Measurements from ENCODE around the gene ABI2.

ABI2 gene

DNA sequence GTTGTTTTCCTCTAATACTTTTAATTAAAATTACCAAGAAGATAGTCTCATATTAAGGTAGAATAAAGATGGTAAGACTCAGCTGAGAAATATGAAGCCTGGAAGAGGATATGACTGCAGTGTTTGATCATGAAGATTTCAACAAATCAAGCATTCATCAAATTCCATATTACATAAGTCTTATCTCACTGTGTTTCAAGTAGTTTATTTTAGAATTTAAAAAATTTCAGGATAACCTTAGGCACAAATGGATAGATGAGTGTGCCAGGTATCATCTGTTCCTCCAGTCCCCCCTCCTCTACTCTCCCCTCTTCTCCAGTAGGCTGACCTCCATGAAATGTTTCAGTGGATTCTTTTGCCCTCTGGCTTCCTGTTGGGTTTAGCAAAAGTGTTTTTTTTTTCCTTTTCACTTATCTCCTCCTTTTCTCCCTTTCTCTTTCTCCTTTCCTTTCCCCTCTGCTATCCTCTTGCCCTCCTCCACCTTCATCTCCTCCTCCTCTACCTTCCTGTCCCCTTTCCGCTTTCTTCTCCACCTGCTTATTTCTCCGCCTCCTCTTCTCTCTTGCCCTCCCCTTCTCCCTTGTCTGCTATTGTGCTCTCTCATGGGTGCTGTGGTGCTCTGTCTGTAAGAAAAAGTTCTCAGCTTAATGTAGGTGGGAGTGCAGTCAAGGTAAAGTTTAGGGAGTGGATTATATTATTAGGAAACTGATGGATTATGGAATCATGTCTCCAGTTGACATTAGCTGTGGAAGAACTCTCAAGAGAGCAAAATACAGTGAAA lies 72.8 kb downstream of the ABI2 start:
- TF ChIP-seq EZH2phosphoT487 (IDR thresholded peaks at IDR 0.05; ENCODE audit: low read length) = no peak
- TF ChIP-seq, protein P1, sequence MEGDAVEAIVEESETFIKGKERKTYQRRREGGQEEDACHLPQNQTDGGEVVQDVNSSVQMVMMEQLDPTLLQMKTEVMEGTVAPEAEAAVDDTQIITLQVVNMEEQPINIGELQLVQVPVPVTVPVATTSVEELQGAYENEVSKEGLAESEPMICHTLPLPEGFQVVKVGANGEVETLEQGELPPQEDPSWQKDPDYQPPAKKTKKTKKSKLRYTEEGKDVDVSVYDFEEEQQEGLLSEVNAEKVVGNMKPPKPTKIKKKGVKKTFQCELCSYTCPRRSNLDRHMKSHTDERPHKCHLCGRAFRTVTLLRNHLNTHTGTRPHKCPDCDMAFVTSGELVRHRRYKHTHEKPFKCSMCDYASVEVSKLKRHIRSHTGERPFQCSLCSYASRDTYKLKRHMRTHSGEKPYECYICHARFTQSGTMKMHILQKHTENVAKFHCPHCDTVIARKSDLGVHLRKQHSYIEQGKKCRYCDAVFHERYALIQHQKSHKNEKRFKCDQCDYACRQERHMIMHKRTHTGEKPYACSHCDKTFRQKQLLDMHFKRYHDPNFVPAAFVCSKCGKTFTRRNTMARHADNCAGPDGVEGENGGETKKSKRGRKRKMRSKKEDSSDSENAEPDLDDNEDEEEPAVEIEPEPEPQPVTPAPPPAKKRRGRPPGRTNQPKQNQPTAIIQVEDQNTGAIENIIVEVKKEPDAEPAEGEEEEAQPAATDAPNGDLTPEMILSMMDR (IDR thresholded peaks at IDR 0.05; ENCODE audit: low read length) = no peak
- Histone ChIP-seq H3K4me2 (ENCODE audit: low read depth, low read length) (no peak overlapping the region), H3K79me2 (ENCODE audit: low read length) (no peaks in the 10 kb centered on the region), H3K4me1 (ENCODE audit: low read length) (no peaks in the 10 kb centered on the region), H3K9me2 (replicated peaks; ENCODE audit: insufficient read depth, low read length) (no peaks in the 10 kb centered on the region), H4K20me1 (ENCODE audit: insufficient read depth, low read length) (no peaks in the 10 kb centered on the region), H3K9ac (ENCODE audit: low read length) (no peak overlapping the region), H3K36me3 (replicated peaks; ENCODE audit: insufficient read depth, low read length) (no peaks in the 10 kb centered on the region), H3K27me3 (replicated peaks; ENCODE audit: insufficient read depth, low read length) (no peaks in the 10 kb centered on the region), H2AFZ (ENCODE audit: low read length) (no peak overlapping the region), H3K4me3 (ENCODE audit: low read length) (no peak overlapping the region), H3F3A (ENCODE audit: insufficient read depth, low read length) (no peaks in the 10 kb centered on the region), H3K9me3 (replicated peaks; ENCODE audit: insufficient read depth, low read length) (no peaks in the 10 kb centered on the region), H3K27ac (ENCODE audit: low read length) (no peak overlapping the region)
- DNase-seq = no peak

DNA sequence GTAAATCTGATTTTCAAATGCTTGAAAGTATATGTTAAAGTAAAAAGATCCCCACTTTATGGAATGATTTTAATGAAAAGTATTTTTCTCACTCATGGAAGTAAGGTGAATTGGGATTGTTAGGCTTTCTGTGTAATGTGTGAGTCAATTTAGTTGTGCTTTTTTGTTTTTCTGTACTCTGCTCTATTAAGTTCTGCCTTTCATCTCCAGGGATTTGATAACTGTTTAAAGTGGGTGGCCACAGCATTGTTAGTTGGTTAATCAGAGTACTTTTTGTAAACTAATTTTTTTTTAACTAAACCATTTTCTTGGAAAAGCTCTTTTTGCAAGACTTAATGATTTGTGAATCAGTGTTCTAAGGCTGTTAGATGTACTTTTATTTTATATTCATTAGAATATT lies 76.8 kb downstream of the ABI2 start:
- no peaks in the 10 kb centered on the region for H3K36me3 ChIP-seq (replicated peaks; ENCODE audit: insufficient read depth, low read length)

DNA sequence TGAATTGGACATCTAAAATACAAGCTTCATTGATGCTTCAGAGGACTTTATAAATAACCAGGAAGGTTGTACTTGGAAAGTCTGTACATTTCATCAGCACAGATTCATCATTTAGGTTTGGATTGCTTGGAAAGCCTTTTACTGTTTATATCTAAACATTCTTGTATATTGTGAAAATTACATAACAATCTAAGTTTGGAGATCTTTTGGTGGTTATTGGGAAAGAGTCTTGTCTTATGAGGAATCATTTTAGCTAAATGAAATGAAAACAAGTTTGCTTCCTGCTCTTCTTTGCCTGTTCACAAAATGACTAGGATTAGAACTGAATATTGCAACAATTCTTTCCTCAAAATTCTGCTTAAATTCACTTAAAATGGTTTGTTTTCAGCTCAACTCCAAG lies 79.3 kb downstream of the ABI2 start:
- H3K4me3 ChIP-seq (ENCODE audit: low read length) = no peak overlapping the region
- no peak overlapping the region for H3K9ac ChIP-seq (ENCODE audit: low read length)
- DNase-seq = no peak
- TF ChIP-seq, protein P1 (IDR thresholded peaks at IDR 0.05; ENCODE audit: low read length) = no peak
- no peak for TF ChIP-seq EZH2 (optimal IDR thresholded peaks at IDR 0.05; ENCODE audit: low read depth, low read length)
- TF ChIP-seq EZH2phosphoT487 (IDR thresholded peaks at IDR 0.05; ENCODE audit: low read length) = no peak
- no peaks in the 10 kb centered on the region for H4K20me1 ChIP-seq (ENCODE audit: insufficient read depth, low read length)
- no peaks in the 10 kb centered on the region; the same call in 1 of the 2 replicates for H3K27me3 ChIP-seq (replicated peaks; ENCODE audit: insufficient read depth, low read length)
- no peak overlapping the region for H3K27ac ChIP-seq (ENCODE audit: low read length)
- peaks cover 3% of the 10 kb centered on the region; the same call in 1 of the 2 replicates for H3K4me1 ChIP-seq (ENCODE audit: low read length)
- no peaks in the 10 kb centered on the region for H3K36me3 ChIP-seq (replicated peaks; ENCODE audit: insufficient read depth, low read length)
- H3K9me2 ChIP-seq (replicated peaks; ENCODE audit: insufficient read depth, low read length) = no peaks in the 10 kb centered on the region
- H3K9me3 ChIP-seq (replicated peaks; ENCODE audit: insufficient read depth, low read length) = no peaks in the 10 kb centered on the region
- no peak overlapping the region for H3K4me2 ChIP-seq (ENCODE audit: low read depth, low read length)
- H3F3A ChIP-seq (ENCODE audit: insufficient read depth, low read length) = no peaks in the 10 kb centered on the region
- no peak overlapping the region for H2AFZ ChIP-seq (ENCODE audit: low read length)
- no peaks in the 10 kb centered on the region for H3K79me2 ChIP-seq (ENCODE audit: low read length)

More for the DNA sequence above, 76.8 kb downstream of the ABI2 start:
- Histone ChIP-seq H3K9ac (ENCODE audit: low read length) (no peak overlapping the region), H4K20me1 (ENCODE audit: insufficient read depth, low read length) (no peaks in the 10 kb centered on the region), H3F3A (ENCODE audit: insufficient read depth, low read length) (no peaks in the 10 kb centered on the region), H3K4me3 (ENCODE audit: low read length) (no peak overlapping the region), H3K79me2 (ENCODE audit: low read length) (no peaks in the 10 kb centered on the region), H3K27me3 (replicated peaks; ENCODE audit: insufficient read depth, low read length) (no peaks in the 10 kb centered on the region), H3K9me2 (replicated peaks; ENCODE audit: insufficient read depth, low read length) (no peaks in the 10 kb centered on the region), H2AFZ (ENCODE audit: low read length) (no peak overlapping the region), H3K4me1 (ENCODE audit: low read length) (no peaks in the 10 kb centered on the region), H3K4me2 (ENCODE audit: low read depth, low read length) (no peak overlapping the region), H3K27ac (ENCODE audit: low read length) (no peak overlapping the region), H3K9me3 (replicated peaks; ENCODE audit: insufficient read depth, low read length) (no peaks in the 10 kb centered on the region)
- no peak for TF ChIP-seq EZH2phosphoT487 (IDR thresholded peaks at IDR 0.05; ENCODE audit: low read length)
- TF ChIP-seq, protein P1 (IDR thresholded peaks at IDR 0.05; ENCODE audit: low read length) = no peak
- TF ChIP-seq EZH2 (optimal IDR thresholded peaks at IDR 0.05; ENCODE audit: low read depth, low read length) = no peak
- DNase-seq = no peak

Data from MM.1S (cell line).